CD8-positive, alpha-beta memory T cell (primary cell): ENCODE results near the gene CBX1. TPM values are rescaled to one million over a fixed set of nuclear protein-coding genes. Genes with fewer than 3 reads are reported as not detected.
"Not testable (repeated sequence)": the region's sequence is repeated elsewhere in the genome, so short reads cannot be mapped to it uniquely, and the experiment has no call there.

Experiments used
- CTCF ChIA-PET: fragments of 350-600 bp; sonication (Branson Sonifier 250); formaldehyde crosslinking; loops from one replicate; lab custom pipeline; 2021; ENCODE audit warnings: antibody characterized with exemption; lab: Charles Lee
- POLR2A ChIA-PET: fragments of 350-600 bp; sonication (Branson Sonifier 250); formaldehyde crosslinking; loops from one replicate; lab custom pipeline; 2021; ENCODE audit warnings: antibody characterized with exemption; lab: Charles Lee
- DNase-seq, 5 donors: peaks; one replicate each; pipeline versions ENCODE4 v3.0.0 to v3.0.0-alpha.2; 2020 to 2022; ENCODE audit warnings: mixed read lengths in 1 of 5
- H3K27ac ChIP-seq: one replicate; pipeline ENCODE4 v1.7.0; 2013; ENCODE audit warnings: low read depth, mild to moderate bottlenecking, low read length, moderate library complexity
- H3K27me3 ChIP-seq: 2 replicates; pipeline ENCODE4 v1.7.0; 2013; ENCODE audit warnings: low read length, mild to moderate bottlenecking; ENCODE audit not compliant: insufficient read depth, poor library complexity, severe bottlenecking
- H3K36me3 ChIP-seq: 2 replicates; pipeline ENCODE4 v1.7.0; 2013; ENCODE audit warnings: mild to moderate bottlenecking, low read length, moderate library complexity; ENCODE audit not compliant: insufficient read depth
- H3K4me1 ChIP-seq: 2 replicates; pipeline ENCODE4 v1.7.0; 2013; ENCODE audit warnings: mild to moderate bottlenecking, low read length, moderate library complexity; ENCODE audit not compliant: insufficient read depth
- H3K4me3 ChIP-seq: 2 replicates; pipeline ENCODE4 v1.7.0; 2013; ENCODE audit warnings: mild to moderate bottlenecking, low read length
- H3K9me3 ChIP-seq: 2 replicates; pipeline ENCODE4 v1.7.0; 2013; ENCODE audit warnings: mild to moderate bottlenecking, low read length
- H3K27ac Mint-ChIP-seq, 8 donors: one replicate each; pipeline ENCODE4 v1.8.0; 2020 to 2021; ENCODE audit warnings: mixed read lengths in 8 of 8, mild to moderate bottlenecking in 6 of 8, inconsistent platforms in 3 of 8, moderate library complexity in 3 of 8
- H3K27me3 Mint-ChIP-seq, 2 donors: one replicate each; pipeline ENCODE4 v1.8.0; 2020 to 2021; ENCODE audit warnings: mixed read lengths in 2 of 2, mild to moderate bottlenecking in 1 of 2, moderate library complexity in 1 of 2
- H3K36me3 Mint-ChIP-seq, 3 donors: one replicate each; pipeline ENCODE4 v1.8.0; 2020 to 2021; ENCODE audit warnings: mixed read lengths in 3 of 3, inconsistent platforms in 1 of 3, mild to moderate bottlenecking in 1 of 3
- H3K4me1 Mint-ChIP-seq, 3 donors: one replicate each; pipeline ENCODE4 v1.8.0; 2020 to 2021; ENCODE audit warnings: mixed read lengths in 3 of 3, inconsistent platforms in 1 of 3, mild to moderate bottlenecking in 1 of 3
- H3K4me3 Mint-ChIP-seq, 7 donors: one replicate each; pipeline ENCODE4 v1.8.0; 2020 to 2021; ENCODE audit warnings: mixed read lengths in 7 of 7, mild to moderate bottlenecking in 6 of 7, moderate library complexity in 4 of 7, inconsistent platforms in 2 of 7
- H3K9me3 Mint-ChIP-seq, 5 donors: one replicate each; pipeline ENCODE4 v1.8.0; 2020 to 2022; ENCODE audit warnings: mixed read lengths in 5 of 5, mild to moderate bottlenecking in 3 of 5, moderate library complexity in 2 of 5, inconsistent platforms in 1 of 5
- polyA plus RNA-seq: library from polyadenylated mRNA; unstranded; fragments of 300-500 nt; fragmentation: Illumina TruSeq; gene quantifications from one replicate; pipeline ENCODE4 v1.2.3, GENCODE V29; 2021
- total RNA-seq, 2 experiments: library from RNA; stranded (reverse); gene quantifications; one replicate each; pipeline ENCODE4 v1.2.3, GENCODE V29; 2021

Gene CBX1
- total and polyA plus RNA-seq, 3 experiments from 2014 or later, result 21.1 to 65.1 (median 63.1) TPM

DNA sequence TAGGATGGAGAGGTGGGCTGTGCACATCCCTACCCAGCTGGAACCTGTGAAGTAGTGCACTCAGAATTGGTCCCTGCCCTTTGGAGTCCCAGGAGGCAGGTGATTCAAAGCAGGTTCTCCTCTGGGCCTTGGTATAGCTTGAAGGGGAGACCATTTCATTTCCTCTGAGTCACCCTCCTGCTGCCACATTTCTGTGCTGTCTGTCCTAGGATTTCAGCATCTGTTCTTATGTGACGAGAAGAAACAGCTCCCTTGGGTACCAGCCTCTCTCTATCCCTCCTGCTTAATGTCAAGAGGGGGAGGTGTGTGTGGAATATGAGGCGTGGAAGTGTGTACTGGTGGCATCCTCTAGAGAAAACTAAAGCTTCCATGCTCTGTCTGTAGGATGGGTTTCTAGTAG lies 58.1 kb downstream of the CBX1 start:
- CTCF ChIA-PET, result interaction anchor here (0.8 to 2.1 kb wide), 6 partner anchors 9 to 37 kb away, joined by 3 to 7 read pairs (median 5); no protein-coding TSS in a partner anchor
- H3K36me3 ChIP-seq, result no peaks in the 10 kb centered on the region
- H3K4me3 Mint-ChIP-seq, result no peak overlapping the region
- peaks cover 5% of the 10 kb centered on the region for H3K27me3 ChIP-seq
- peak overlapping the region in 1 of 8 donors; percentile 19 for H3K27ac Mint-ChIP-seq
- H3K4me3 ChIP-seq, result no peak overlapping the region
- no peaks in the 10 kb centered on the region for H3K9me3 ChIP-seq
- H3K9me3 Mint-ChIP-seq, result no peaks in the 10 kb centered on the region
- no peak for DNase-seq
- H3K36me3 Mint-ChIP-seq, result peaks cover 0 to 7% (median 0%) of the 10 kb centered on the region in 3 donors
- peaks cover 13% of the 10 kb centered on the region in 2 donors for H3K27me3 Mint-ChIP-seq
- POLR2A ChIA-PET, result interaction anchor here (0.8 kb wide), 1 partner anchor 18 kb away, joined by 3 read pairs; no protein-coding TSS in a partner anchor
- peaks cover 12 to 28% (median 28%) of the 10 kb centered on the region in 3 donors for H3K4me1 Mint-ChIP-seq
- no peak overlapping the region for H3K27ac ChIP-seq
- H3K4me1 ChIP-seq, result peaks cover 18% of the 10 kb centered on the region

DNA sequence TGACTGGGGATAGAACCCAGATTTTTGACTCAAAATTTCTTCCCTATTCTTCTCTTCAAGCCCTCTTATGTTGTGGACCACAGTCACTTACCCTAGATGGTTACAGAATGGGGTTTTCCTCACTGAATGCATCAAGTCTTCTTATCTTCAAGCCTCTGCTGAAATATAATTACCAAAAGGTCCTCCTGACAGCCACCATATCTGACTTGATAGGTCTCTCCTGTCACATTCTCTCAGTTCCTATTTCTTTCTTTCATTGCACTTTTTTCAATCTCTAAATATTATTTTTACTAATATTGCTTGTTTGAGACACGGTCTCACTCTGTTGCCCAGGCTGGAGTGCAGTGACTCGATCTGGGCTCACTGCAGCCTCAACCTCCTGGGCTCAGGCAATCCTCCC lies 62.6 kb downstream of the CBX1 start:
- no peaks in the 10 kb centered on the region for H3K9me3 ChIP-seq
- peaks cover 24 to 27% of the 10 kb centered on the region in 2 donors for H3K27me3 Mint-ChIP-seq
- peaks cover 4 to 15% (median 10%) of the 10 kb centered on the region in 3 donors for H3K4me1 Mint-ChIP-seq
- CTCF ChIA-PET, result interaction anchor here (1.0 to 4.7 kb wide), 2 partner anchors 10 to 13 kb away, joined by 3 to 47 read pairs; partner anchors contain the start of gene NFE2L1
- H3K36me3 ChIP-seq, result no peaks in the 10 kb centered on the region
- DNase-seq, result no peak
- peaks cover 5% of the 10 kb centered on the region for H3K4me1 ChIP-seq
- no peak overlapping the region for H3K27ac Mint-ChIP-seq
- no peak overlapping the region for H3K4me3 ChIP-seq
- H3K27me3 ChIP-seq, result peaks cover 15% of the 10 kb centered on the region
- H3K9me3 Mint-ChIP-seq, result no peaks in the 10 kb centered on the region
- peak overlapping the region in 4 of 7 donors; percentile 55 to 88 (median 76) for H3K4me3 Mint-ChIP-seq
- H3K36me3 Mint-ChIP-seq, result no peaks in the 10 kb centered on the region
- POLR2A ChIA-PET, result no interaction called here
- no peak overlapping the region for H3K27ac ChIP-seq

DNA sequence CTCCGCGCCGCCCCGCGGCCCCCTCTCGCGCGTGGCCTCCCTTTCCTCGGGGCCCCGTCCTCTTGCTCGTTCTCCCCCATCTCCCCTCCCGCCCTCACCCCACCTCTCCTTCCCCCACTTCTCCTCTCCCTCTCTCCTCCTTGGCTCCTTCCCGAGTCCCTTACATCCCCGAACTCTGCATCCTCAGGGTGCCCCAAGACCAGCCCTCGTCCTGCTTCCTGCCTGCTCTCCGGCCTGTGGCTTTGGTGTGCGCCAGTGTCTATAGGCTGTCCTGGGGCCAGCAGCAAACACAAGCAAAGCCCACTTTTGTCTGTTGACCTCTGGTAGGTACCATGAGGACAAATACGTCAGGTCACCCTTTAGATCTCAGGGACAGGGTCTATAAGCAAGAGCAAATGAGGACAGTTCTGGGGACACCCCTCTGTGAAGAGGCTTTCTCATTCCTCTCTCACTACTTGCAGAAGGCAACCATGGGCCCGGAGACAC lies 63.4 kb downstream of the CBX1 start:
- peak overlapping the region; percentile 67 to 96 (median 87) for H3K4me3 Mint-ChIP-seq
- POLR2A ChIA-PET, result no interaction called here

DNA sequence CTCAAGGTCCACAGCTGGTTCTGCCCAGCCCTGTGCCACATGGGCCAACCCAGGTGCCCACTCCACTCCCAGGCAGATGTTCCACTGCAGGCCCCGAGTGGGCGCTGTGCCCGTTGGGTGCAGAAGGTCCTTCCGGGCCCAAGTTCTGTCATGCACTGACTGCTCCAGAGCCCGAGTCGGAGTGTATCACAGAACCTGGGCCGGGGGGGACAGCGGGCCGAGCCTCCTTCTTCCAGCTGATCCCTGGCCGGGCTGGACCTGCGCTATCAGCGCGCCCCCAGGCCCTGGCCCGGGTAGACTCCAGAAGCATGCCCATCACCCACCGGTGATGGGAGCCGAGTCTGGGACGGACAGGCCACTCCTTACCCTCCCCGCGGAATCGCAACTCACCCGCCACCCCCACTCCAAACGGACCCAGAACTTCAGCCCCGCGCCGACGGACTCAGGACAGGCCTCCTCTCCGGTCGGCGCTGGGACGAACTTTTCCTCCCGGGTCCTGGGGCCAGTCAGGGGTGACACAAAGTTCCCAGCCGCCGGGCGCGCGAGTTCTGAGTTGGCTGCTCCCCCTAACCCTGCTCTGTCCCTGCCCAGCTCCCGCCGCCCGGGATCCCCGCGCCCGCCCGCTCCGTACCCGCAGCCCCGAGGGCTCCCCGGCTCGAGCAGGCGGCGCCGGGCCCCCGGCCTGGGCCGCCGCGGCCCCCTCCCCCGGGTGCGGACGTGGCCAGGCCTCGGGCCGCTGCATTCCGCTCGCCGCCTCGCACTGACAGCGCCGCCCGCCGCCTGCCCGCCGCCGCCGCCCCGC lies 64.0 kb downstream of the CBX1 start, which contains the start of gene COPZ2:
Gene COPZ2, minus strand, starts transcription at position 762 of the 802 bp plus-strand sequence. Its CDS starts 20 bp downstream, at position 742.
- H3K4me3 ChIP-seq, result peak within 1 kb of the TSS; percentile 66
- H3K4me1 ChIP-seq, result peaks cover 5% of the 10 kb centered on the region
- ChIA-PET CTCF (interaction anchor here (0.7 to 4.7 kb wide), 12 partner anchors 8 to 556 kb away, joined by 3 to 47 read pairs (median 4); partner anchors contain the start of genes HOXB5 and NFE2L1), POLR2A (interaction anchor here (0.6 kb wide), 1 partner anchor 10 kb away, joined by 3 read pairs; no protein-coding TSS in a partner anchor)
- H3K36me3 Mint-ChIP-seq, result no peaks in the 10 kb centered on the region
- H3K9me3 Mint-ChIP-seq, result no peaks in the 10 kb centered on the region
- H3K27me3 Mint-ChIP-seq, result peaks cover 33 to 37% of the 10 kb centered on the region in 2 donors
- H3K27me3 ChIP-seq, result peaks cover 19% of the 10 kb centered on the region
- H3K9me3 ChIP-seq, result no peaks in the 10 kb centered on the region
- peak within 1 kb of the TSS; percentile 83 to 96 (median 88) for H3K4me3 Mint-ChIP-seq
- peak within 1 kb of the TSS in 4 of 8 donors; percentile 37 to 79 (median 60) for H3K27ac Mint-ChIP-seq
- peak; percentile 50 to 78 (median 55) for DNase-seq
- H3K27ac ChIP-seq, result no peak within 1 kb of the TSS
- peaks cover 4 to 15% (median 10%) of the 10 kb centered on the region in 3 donors for H3K4me1 Mint-ChIP-seq
- H3K36me3 ChIP-seq, result no peaks in the 10 kb centered on the region

More for the DNA sequence above, 63.4 kb downstream of the CBX1 start:
- H3K4me1 Mint-ChIP-seq, result peaks cover 4 to 15% (median 10%) of the 10 kb centered on the region in 3 donors
- H3K36me3 Mint-ChIP-seq, result no peaks in the 10 kb centered on the region
- peak overlapping the region in 4 of 8 donors; percentile 37 to 79 (median 60) for H3K27ac Mint-ChIP-seq
- DNase-seq, result no peak
- H3K27me3 Mint-ChIP-seq, result peaks cover 27 to 30% of the 10 kb centered on the region in 2 donors
- Histone ChIP-seq H3K9me3 (no peaks in the 10 kb centered on the region), H3K27me3 (peaks cover 15% of the 10 kb centered on the region), H3K4me3 (no peak overlapping the region), H3K4me1 (peaks cover 5% of the 10 kb centered on the region), H3K27ac (no peak overlapping the region), H3K36me3 (no peaks in the 10 kb centered on the region)
- CTCF ChIA-PET, result interaction anchor here (1.0 to 4.7 kb wide), 4 partner anchors 11 to 39 kb away, joined by 3 to 47 read pairs (median 24); partner anchors contain the start of gene NFE2L1
- no peaks in the 10 kb centered on the region for H3K9me3 Mint-ChIP-seq

DNA sequence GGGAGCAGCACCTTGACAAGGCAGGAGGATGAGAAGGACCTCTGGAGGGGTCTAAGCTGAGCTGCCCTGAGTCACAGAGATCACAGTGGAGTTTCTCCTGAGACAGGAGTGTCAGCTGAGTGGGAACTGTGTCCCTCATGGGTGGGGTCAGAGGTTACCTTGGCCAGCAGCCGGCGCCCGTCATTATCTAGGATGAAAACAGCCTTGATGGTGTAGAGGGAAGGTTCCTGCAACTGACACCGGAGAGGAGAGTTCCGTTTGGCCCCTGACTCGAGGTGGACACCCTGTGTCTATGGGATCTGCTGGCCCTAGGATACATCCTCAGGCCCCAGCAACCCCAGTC lies 64.6 kb downstream of the CBX1 start:
- Mint-ChIP-seq H3K27me3 (peaks cover 30 to 42% of the 10 kb centered on the region in 2 donors), H3K9me3 (no peaks in the 10 kb centered on the region), H3K27ac (no peak overlapping the region), H3K36me3 (no peaks in the 10 kb centered on the region), H3K4me3 (peak overlapping the region; percentile 81 to 91 (median 82)), H3K4me1 (peaks cover 4 to 15% (median 10%) of the 10 kb centered on the region in 3 donors)
- no peak overlapping the region for H3K4me3 ChIP-seq
- H3K36me3 ChIP-seq, result no peaks in the 10 kb centered on the region
- no peaks in the 10 kb centered on the region for H3K9me3 ChIP-seq
- DNase-seq, result no peak
- peaks cover 19% of the 10 kb centered on the region for H3K27me3 ChIP-seq
- H3K27ac ChIP-seq, result no peak overlapping the region
- CTCF ChIA-PET, result interaction anchor here (0.7 to 4.7 kb wide), 17 partner anchors 9 to 588 kb away, joined by 3 to 47 read pairs (median 4); partner anchors contain the start of genes HOXB5, NFE2L1 and SNX11
- H3K4me1 ChIP-seq, result peaks cover 5% of the 10 kb centered on the region
- POLR2A ChIA-PET, result interaction anchor here (0.6 kb wide), 1 partner anchor 10 kb away, joined by 3 read pairs; no protein-coding TSS in a partner anchor

DNA sequence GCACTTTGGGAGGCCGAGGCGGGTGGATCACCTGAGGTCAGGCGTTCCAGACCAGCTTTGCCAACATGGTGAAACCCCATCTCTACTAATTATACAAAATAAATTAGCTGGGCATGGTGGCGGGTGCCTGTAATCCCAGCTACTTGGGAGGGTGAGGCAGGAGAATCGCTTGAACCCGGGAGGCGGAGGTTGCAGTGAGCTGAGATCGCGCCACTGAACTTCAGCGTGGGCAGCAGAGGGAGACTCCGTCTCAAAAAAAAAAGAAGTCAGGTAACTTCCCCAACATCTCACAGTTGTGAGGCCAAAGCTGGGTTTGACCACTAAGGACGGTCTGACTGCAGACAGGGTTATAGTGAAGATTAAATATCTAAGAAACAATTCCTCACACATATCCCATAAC lies 66.5 kb downstream of the CBX1 start:
- H3K36me3 ChIP-seq, DNase-seq, H3K4me3 ChIP-seq, POLR2A ChIA-PET, H3K9me3 Mint-ChIP-seq, H3K27ac ChIP-seq, H3K27ac Mint-ChIP-seq, H3K36me3 Mint-ChIP-seq, H3K4me1 ChIP-seq, H3K9me3 ChIP-seq: not testable (repeated sequence)
- Mint-ChIP-seq H3K4me3 (peak overlapping the region in 1 of 7 donors; percentile 54), H3K4me1 (peaks cover 4 to 15% (median 10%) of the 10 kb centered on the region in 3 donors), H3K27me3 (peaks cover 32 to 55% of the 10 kb centered on the region in 2 donors)
- H3K27me3 ChIP-seq, result peaks cover 19% of the 10 kb centered on the region
- CTCF ChIA-PET, result interaction anchor here (0.7 to 4.7 kb wide), 3 partner anchors 9 to 14 kb away, joined by 3 to 47 read pairs (median 43); partner anchors contain the start of gene NFE2L1

DNA sequence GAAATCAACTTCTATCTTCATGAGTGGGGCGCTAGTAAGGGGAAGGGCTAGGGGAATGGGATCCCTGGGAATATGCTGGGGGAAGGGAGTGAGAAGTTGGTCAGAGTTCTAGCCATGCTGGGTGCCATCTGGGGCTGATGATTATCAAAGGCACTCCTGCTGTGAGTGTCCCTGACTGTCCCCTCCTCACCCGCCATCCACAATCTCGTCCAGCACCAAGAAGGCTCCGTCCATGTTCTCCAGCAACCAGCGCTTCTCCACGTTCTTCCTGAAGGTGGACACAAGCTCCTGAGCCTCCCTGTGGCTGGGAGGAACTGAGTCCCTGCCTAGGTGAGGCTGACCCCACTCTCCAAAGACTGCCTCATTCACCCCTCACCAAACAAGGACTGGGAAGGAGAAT lies 69.3 kb downstream of the CBX1 start:
- no peaks in the 10 kb centered on the region for H3K9me3 Mint-ChIP-seq

More for the DNA sequence above, 69.3 kb downstream of the CBX1 start:
- Mint-ChIP-seq H3K4me3 (no peak overlapping the region), H3K36me3 (no peaks in the 10 kb centered on the region), H3K4me1 (peaks cover 0 to 3% (median 0%) of the 10 kb centered on the region in 3 donors), H3K27me3 (peaks cover 29 to 45% of the 10 kb centered on the region in 2 donors), H3K27ac (no peak overlapping the region)
- Histone ChIP-seq H3K4me1 (no peaks in the 10 kb centered on the region), H3K36me3 (no peaks in the 10 kb centered on the region), H3K27me3 (peaks cover 10% of the 10 kb centered on the region), H3K9me3 (no peaks in the 10 kb centered on the region), H3K27ac (no peak overlapping the region), H3K4me3 (no peak overlapping the region)
- ChIA-PET CTCF (interaction anchor here (1.4 to 1.8 kb wide), 3 partner anchors 43 to 61 kb away, joined by 3 to 5 read pairs (median 4); partner anchors contain the start of gene CDK5RAP3), POLR2A (no interaction called here)
- DNase-seq, result no peak
